ENCODE measurements around the gene LAD1.

The LAD1 gene

GRCh38 chr1:201381130-201381529, 18.0 kb downstream of the LAD1 start:
- H3K9ac ChIP-seq (ENCODE audit: low read length), result no peak overlapping the region
- H3K4me3 ChIP-seq (ENCODE audit: low read depth, low read length, poor library complexity, severe bottlenecking), result no peak overlapping the region
- no peaks in the 10 kb centered on the region for H4K20me1 ChIP-seq (ENCODE audit: insufficient read depth, low read length)
- H3K36me3 ChIP-seq (ENCODE audit: insufficient read depth, low read length), result no peaks in the 10 kb centered on the region
- H3K27ac ChIP-seq (ENCODE audit: low read depth, low read length, poor library complexity, severe bottlenecking), result no peak overlapping the region
- peaks cover 7% of the 10 kb centered on the region; the same call in 1 of the 2 replicates for H3K27me3 ChIP-seq (ENCODE audit: insufficient read depth, low read length)
- TF ChIP-seq EZH2 (IDR thresholded peaks at IDR 0.05; ENCODE audit: borderline replicate concordance, low read length) (no peak), CTCF (IDR thresholded peaks at IDR 0.05; ENCODE audit: low read length) (no peak)
- no peaks in the 10 kb centered on the region for H3K4me1 ChIP-seq (ENCODE audit: insufficient read depth, low read length, severe bottlenecking)
- no peak overlapping the region for H2AFZ ChIP-seq (ENCODE audit: low read length)
- H3K9me3 ChIP-seq (ENCODE audit: low read length), result no peaks in the 10 kb centered on the region
- no peak overlapping the region for H3K4me2 ChIP-seq (ENCODE audit: low read length)
- no peaks in the 10 kb centered on the region for H3F3A ChIP-seq (ENCODE audit: insufficient read depth, low read length)
- H3K9me2 ChIP-seq (ENCODE audit: low read depth, low read length), result no peaks in the 10 kb centered on the region
- no peaks in the 10 kb centered on the region for H3K79me2 ChIP-seq (ENCODE audit: insufficient read depth, low read length)

GRCh38 chr1:201379733-201380242, 19.3 kb downstream of the LAD1 start:
- H3K27ac ChIP-seq (ENCODE audit: low read depth, low read length, poor library complexity, severe bottlenecking), result no peak overlapping the region
- no peaks in the 10 kb centered on the region for H3K36me3 ChIP-seq (ENCODE audit: insufficient read depth, low read length)
- TF ChIP-seq EZH2 (IDR thresholded peaks at IDR 0.05; ENCODE audit: borderline replicate concordance, low read length), result no peak
- TF ChIP-seq CTCF (IDR thresholded peaks at IDR 0.05; ENCODE audit: low read length), result no peak
- 0 out of 2 replicates have a peak, but pooled peaks cover 4% of the 10 kb centered on the region for H3K27me3 ChIP-seq (ENCODE audit: insufficient read depth, low read length)
- no peak overlapping the region for H3K4me3 ChIP-seq (ENCODE audit: low read depth, low read length, poor library complexity, severe bottlenecking)
- no peaks in the 10 kb centered on the region for H3F3A ChIP-seq (ENCODE audit: insufficient read depth, low read length)
- H3K9ac ChIP-seq (ENCODE audit: low read length), result no peak overlapping the region
- H3K9me2 ChIP-seq (ENCODE audit: low read depth, low read length), result no peaks in the 10 kb centered on the region
- H3K79me2 ChIP-seq (ENCODE audit: insufficient read depth, low read length), result no peaks in the 10 kb centered on the region
- H3K4me1 ChIP-seq (ENCODE audit: insufficient read depth, low read length, severe bottlenecking), result no peaks in the 10 kb centered on the region
- no peaks in the 10 kb centered on the region for H3K9me3 ChIP-seq (ENCODE audit: low read length)
- no peak overlapping the region for H2AFZ ChIP-seq (ENCODE audit: low read length)
- H4K20me1 ChIP-seq (ENCODE audit: insufficient read depth, low read length), result no peaks in the 10 kb centered on the region
- no peak overlapping the region for H3K4me2 ChIP-seq (ENCODE audit: low read length)

- H3K27ac ChIP-seq (ENCODE audit: low read depth, low read length, poor library complexity, severe bottlenecking), result no peak overlapping the region
- no peaks in the 10 kb centered on the region for H3K79me2 ChIP-seq (ENCODE audit: insufficient read depth, low read length)
- H3K36me3 ChIP-seq (ENCODE audit: insufficient read depth, low read length), result no peaks in the 10 kb centered on the region
- H3K4me1 ChIP-seq (ENCODE audit: insufficient read depth, low read length, severe bottlenecking), result no peaks in the 10 kb centered on the region
- no peak overlapping the region for H3K4me3 ChIP-seq (ENCODE audit: low read depth, low read length, poor library complexity, severe bottlenecking)
- H2AFZ ChIP-seq (ENCODE audit: low read length), result no peak overlapping the region
- no peaks in the 10 kb centered on the region for H3K9me2 ChIP-seq (ENCODE audit: low read depth, low read length)
- H3K4me2 ChIP-seq (ENCODE audit: low read length), result no peak overlapping the region
- no peak for TF ChIP-seq CTCF (IDR thresholded peaks at IDR 0.05; ENCODE audit: low read length)
- TF ChIP-seq EZH2 (IDR thresholded peaks at IDR 0.05; ENCODE audit: borderline replicate concordance, low read length), result no peak
- no peaks in the 10 kb centered on the region for H4K20me1 ChIP-seq (ENCODE audit: insufficient read depth, low read length)
- H3K9me3 ChIP-seq (ENCODE audit: low read length), result no peaks in the 10 kb centered on the region
- 0 out of 2 replicates have a peak, but pooled peaks cover 3% of the 10 kb centered on the region for H3K27me3 ChIP-seq (ENCODE audit: insufficient read depth, low read length)
- no peaks in the 10 kb centered on the region for H3F3A ChIP-seq (ENCODE audit: insufficient read depth, low read length)
- no peak overlapping the region for H3K9ac ChIP-seq (ENCODE audit: low read length)
Measured at GRCh38 chr1:201378804-201379203, 20.3 kb downstream of the LAD1 start.

Data from OCI-LY1 (cell line).